C4-2B (cell line): ENCODE measurements around the gene LGALS9.
A peak's percentile ranks its signal among the peaks of the same experiment; 100 is the strongest.

Experiments
- CTCF ChIP-seq: fragments of 450-650 bp; conservative IDR thresholded peaks from 2 replicates; pipeline ENCODE4 v1.5.1; 2017; ENCODE audit warnings: mild to moderate bottlenecking
- ZFX ChIP-seq: fragments of 450-650 bp; IDR thresholded peaks from 2 replicates; pipeline ENCODE4 v1.6.1; 2017

GRCh38 chr17:27654654-27655524 lies 23.9 kb downstream of the LGALS9 start:
- TF ChIP-seq CTCF = peak; percentile 99
- TF ChIP-seq ZFX = no peak
